GM23248 (cell line): ENCODE measurements around the gene PEAR1. TPM values are rescaled to one million over a fixed set of nuclear protein-coding genes. Genes with fewer than 3 reads are reported as not detected.

ENCODE experiments used
- DNase-seq: peaks from one replicate; pipeline ENCODE4 v3.0.0-alpha.2; 2015
- H2AFZ ChIP-seq: fragments of 200-600 bp; sonication (generic); 2 replicates; pipeline ENCODE4 v1.6.1; 2016; ENCODE audit warnings: antibody characterized with exemption
- H3F3A ChIP-seq: fragments of 200-600 bp; sonication (generic); 2 replicates; pipeline ENCODE4 v1.6.1; 2016; ENCODE audit warnings: mild to moderate bottlenecking, antibody characterized with exemption, mixed run types; ENCODE audit not compliant: insufficient read depth
- H3K27ac ChIP-seq: fragments of 200-600 bp; sonication (generic); 2 replicates; pipeline ENCODE4 v1.5.1; 2016; ENCODE audit warnings: mild to moderate bottlenecking
- H3K27me3 ChIP-seq: fragments of 200-600 bp; sonication (generic); replicated peaks from 2 replicates; pipeline ENCODE4 v1.6.1; 2016; ENCODE audit warnings: mild to moderate bottlenecking; ENCODE audit not compliant: insufficient read depth
- H3K36me3 ChIP-seq: fragments of 200-600 bp; sonication (generic); 2 replicates; pipeline ENCODE4 v1.6.1; 2016; ENCODE audit warnings: low read depth, mild to moderate bottlenecking
- H3K4me1 ChIP-seq: fragments of 200-600 bp; sonication (generic); 2 replicates; pipeline ENCODE4 v1.6.1; 2016; ENCODE audit warnings: mild to moderate bottlenecking; ENCODE audit not compliant: insufficient read depth
- H3K4me2 ChIP-seq: fragments of 200-600 bp; sonication (generic); one replicate; pipeline ENCODE4 v1.6.1; 2016; ENCODE audit warnings: mild to moderate bottlenecking; ENCODE audit not compliant: unreplicated experiment
- H3K4me3 ChIP-seq: fragments of 200-600 bp; sonication (generic); 2 replicates; pipeline ENCODE4 v1.5.1; 2016; ENCODE audit warnings: mild to moderate bottlenecking
- H3K79me2 ChIP-seq: fragments of 200-600 bp; sonication (generic); 2 replicates; pipeline ENCODE4 v1.6.1; 2016; ENCODE audit warnings: mild to moderate bottlenecking; ENCODE audit not compliant: insufficient read depth
- H3K9ac ChIP-seq: fragments of 200-600 bp; sonication (generic); 2 replicates; pipeline ENCODE4 v1.6.1; 2016; ENCODE audit warnings: mild to moderate bottlenecking
- H3K9me2 ChIP-seq: fragments of 200-600 bp; sonication (generic); 2 replicates; pipeline ENCODE4 v1.6.1; 2016; ENCODE audit warnings: mixed run types, mild to moderate bottlenecking, moderate library complexity; ENCODE audit not compliant: insufficient read depth
- H3K9me3 ChIP-seq: fragments of 200-600 bp; sonication (generic); one replicate; pipeline ENCODE4 v1.6.1; 2017; ENCODE audit warnings: low read depth
- H4K20me1 ChIP-seq: fragments of 200-600 bp; sonication (generic); 2 replicates; pipeline ENCODE4 v1.6.0; 2016; ENCODE audit not compliant: insufficient read depth
- EZH2 ChIP-seq: fragments of 200-600 bp; sonication (generic); IDR thresholded peaks from 2 replicates; pipeline ENCODE4 v1.6.1; 2018; ENCODE audit warnings: antibody characterized with exemption, mild to moderate bottlenecking; ENCODE audit not compliant: insufficient read depth, poor library complexity, severe bottlenecking
- EZH2phosphoT487 ChIP-seq: fragments of 200-600 bp; sonication (generic); IDR thresholded peaks from 2 replicates; pipeline ENCODE4 v1.6.1; 2018; ENCODE audit warnings: antibody characterized with exemption, moderate library complexity, mild to moderate bottlenecking, low read depth; ENCODE audit not compliant: insufficient read depth
- WGBS, 2 experiments: methylation state at CpG; one replicate each; pipeline ENCODE4 v1.1.6; 2015 to 2017; ENCODE audit warnings: low lambda C conversion rate in 2 of 2, low coverage in 1 of 2; ENCODE audit errors: missing lambda C conversion rate in 2 of 2; 5-methylcytosine and 5-hydroxymethylcytosine counted together
- in situ Hi-C: fragments of 300-500 bp; cut with MboI; formaldehyde crosslinking; loops from 2 replicates; pipeline ENCODE4 v1.15.0; 2020
- polyA plus RNA-seq: library from polyadenylated mRNA; unstranded; fragments of >200 nt; fragmentation: Nextera tagmentation; extraction: Ambion mirVana; gene quantifications from 2 replicates; pipeline ENCODE4 v1.2.1, GENCODE V29; 2016
- total RNA-seq: library from RNA; depleted of rRNA; stranded (reverse); fragments of >200 nt; shearing (Covaris generic); gene quantifications from 2 replicates; pipeline ENCODE4 v1.2.3, GENCODE V29; 2014

The PEAR1 gene
- total and polyA plus RNA-seq, 2 experiments from 2014 or later: 1.2 to 2.2 TPM

GRCh38 chr1:156903328-156904091 is 10.0 kb downstream of the PEAR1 start:
- Histone ChIP-seq H3K9ac (no peak overlapping the region), H3K4me2 (no peak overlapping the region), H3K27ac (no peak overlapping the region), H3K79me2 (no peaks in the 10 kb centered on the region), H3K9me3 (no peaks in the 10 kb centered on the region), H3K4me3 (no peak overlapping the region), H3K4me1 (peaks cover 32% of the 10 kb centered on the region), H3K9me2 (no peaks in the 10 kb centered on the region), H3F3A (no peaks in the 10 kb centered on the region; the same call in 1 of the 2 replicates), H2AFZ (no peak overlapping the region), H4K20me1 (no peaks in the 10 kb centered on the region), H3K36me3 (no peaks in the 10 kb centered on the region), H3K27me3 (no peaks in the 10 kb centered on the region)
- TF ChIP-seq EZH2phosphoT487 (no peak), EZH2 (no peak)
- 83 to 91% methylated on average over 15 of the region's 15 CpGs for WGBS, 2 experiments
- DNase-seq: no peak
- in situ Hi-C loops: no loop called here

- in situ Hi-C loops: no loop called here
- H3K4me1 ChIP-seq: peaks cover 30% of the 10 kb centered on the region
- H4K20me1 ChIP-seq: no peaks in the 10 kb centered on the region
Observed at GRCh38 chr1:156904187-156904959, 10.9 kb downstream of the PEAR1 start.

GRCh38 chr1:156905176-156905575 is 11.7 kb downstream of the PEAR1 start:
- Histone ChIP-seq H4K20me1 (no peaks in the 10 kb centered on the region), H2AFZ (no peak overlapping the region), H3K27ac (no peak overlapping the region), H3K9me3 (no peaks in the 10 kb centered on the region), H3K4me2 (no peak overlapping the region), H3K4me3 (no peak overlapping the region), H3K36me3 (no peaks in the 10 kb centered on the region), H3K27me3 (no peaks in the 10 kb centered on the region), H3F3A (no peaks in the 10 kb centered on the region), H3K4me1 (peaks cover 30% of the 10 kb centered on the region), H3K79me2 (no peaks in the 10 kb centered on the region), H3K9ac (no peak overlapping the region), H3K9me2 (no peaks in the 10 kb centered on the region)
- in situ Hi-C loops: no loop called here
- 92 to 98% methylated on average over 11 to 16 of the region's 16 CpGs for WGBS, 2 experiments
- TF ChIP-seq EZH2 (no peak), EZH2phosphoT487 (no peak)
- DNase-seq: no peak

More at GRCh38 chr1:156904187-156904959, 10.9 kb downstream of the PEAR1 start:
- no peak for TF ChIP-seq EZH2phosphoT487
- no peak for TF ChIP-seq EZH2
- no peaks in the 10 kb centered on the region for H3K9me2 ChIP-seq
- no peak overlapping the region for H3K4me2 ChIP-seq
- no peak for DNase-seq
- H3K4me3 ChIP-seq: no peak overlapping the region
- no peaks in the 10 kb centered on the region for H3K9me3 ChIP-seq
- no peaks in the 10 kb centered on the region for H3F3A ChIP-seq
- no peak overlapping the region for H3K27ac ChIP-seq
- no peaks in the 10 kb centered on the region for H3K36me3 ChIP-seq
- no peaks in the 10 kb centered on the region for H3K27me3 ChIP-seq
- H3K79me2 ChIP-seq: no peaks in the 10 kb centered on the region
- 86 to 88% methylated on average over 17 to 19 of the region's 19 CpGs for WGBS, 2 experiments
- no peak overlapping the region for H3K9ac ChIP-seq
- H2AFZ ChIP-seq: no peak overlapping the region

- Histone ChIP-seq H2AFZ (no peak overlapping the region), H3K9me2 (no peaks in the 10 kb centered on the region), H3K4me2 (no peak overlapping the region), H3K9me3 (no peaks in the 10 kb centered on the region), H3K79me2 (no peaks in the 10 kb centered on the region), H3K4me1 (peaks cover 30% of the 10 kb centered on the region), H3K36me3 (no peaks in the 10 kb centered on the region), H3K4me3 (no peak overlapping the region), H3K27me3 (no peaks in the 10 kb centered on the region), H3K27ac (no peak overlapping the region), H4K20me1 (no peaks in the 10 kb centered on the region), H3F3A (no peaks in the 10 kb centered on the region), H3K9ac (no peak overlapping the region)
- DNase-seq: no peak
- TF ChIP-seq EZH2phosphoT487 (no peak), EZH2 (no peak)
- in situ Hi-C loops: no loop called here
- 60 to 64% methylated on average over 4 of the region's 4 CpGs for WGBS, 2 experiments
Observed at GRCh38 chr1:156905651-156906050, 12.1 kb downstream of the PEAR1 start.
